ENCODE measurements around the gene DPYSL5. TPM values are rescaled to one million over a fixed set of nuclear protein-coding genes. Genes with fewer than 3 reads are reported as not detected.
"Not testable (repeated sequence)": the region's sequence is repeated elsewhere in the genome, so short reads cannot be mapped to it uniquely, and the experiment has no call there.

Gene DPYSL5
- total RNA-seq, result 100 to 1,000 TPM in 2 of 8 experiments, 10 to 100 TPM in 3, under 1 TPM in 3; 0.09 to 255 (median 90.7) TPM

DNA sequence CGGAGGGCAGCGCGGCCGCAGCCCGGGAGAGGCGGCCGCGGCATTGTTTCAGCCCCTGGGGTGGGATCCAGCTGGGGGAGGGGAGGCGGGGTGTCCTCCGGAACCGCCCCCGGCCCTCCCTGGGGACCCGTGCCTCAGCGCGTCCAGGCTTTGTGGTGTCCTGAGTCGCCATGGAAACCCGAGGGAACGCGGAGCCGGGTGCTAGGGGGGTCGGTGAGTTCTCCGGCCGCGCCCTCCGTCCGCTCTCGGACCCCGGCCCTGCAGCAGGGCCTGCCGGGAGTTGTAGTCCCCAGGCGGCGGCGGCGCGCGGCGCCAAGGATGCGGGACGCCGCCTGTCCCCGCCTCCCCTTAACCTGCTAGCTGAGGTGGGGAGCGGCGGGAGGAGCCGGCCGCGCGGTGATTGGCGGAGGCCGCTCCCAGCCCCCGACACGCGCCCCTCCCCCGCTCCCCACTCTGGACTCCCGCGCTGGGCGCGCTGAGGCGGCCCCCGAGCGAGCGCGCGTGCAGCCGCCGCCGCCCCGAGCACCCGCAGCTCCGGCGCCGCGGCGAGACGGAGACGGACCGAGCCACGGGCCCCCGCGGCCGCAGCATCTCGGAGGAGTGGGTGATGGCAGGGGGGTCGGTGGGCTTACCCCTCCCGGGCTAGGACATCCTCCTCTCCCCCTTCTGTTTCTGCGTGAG, at the start of gene DPYSL5:
Gene DPYSL5 (plus strand): TSS at position 478 of the 681 bp plus-strand sequence. CDS start 50,368 bp downstream, outside the sequence.
- H3K4me3 ChIP-seq, result peak within 1 kb of the TSS; percentile 62 to 92 (median 78)
- peak within 1 kb of the TSS; percentile 71 to 79 for H3K27ac ChIP-seq
- in situ Hi-C loops (cut with MboI; ENCODE audit: low pct_unique_long_range_greater_than_20kb in 2 of 9, low sequenced_read_pairs in 9 of 9, unreplicated experiment in 9 of 9), result loop anchor here in 8 of 9 experiments (10.0 to 25.0 kb wide), 5 partner anchors 87 to 190 kb away; partner anchors contain the start of gene TMEM214 (in 1 of the 8)
- WGBS, 10 experiments, result no CpG with 5 or more reads among the region's 83 CpGs
- ATAC-seq (replicated peaks in 6 of 8), result peak in 6 of 8 experiments; percentile 56 to 81 (median 78)
- H3K4me1 ChIP-seq (replicated peaks in 1 of 2), result peaks cover 18 to 21% of the 10 kb centered on the region in 2 donors

DNA sequence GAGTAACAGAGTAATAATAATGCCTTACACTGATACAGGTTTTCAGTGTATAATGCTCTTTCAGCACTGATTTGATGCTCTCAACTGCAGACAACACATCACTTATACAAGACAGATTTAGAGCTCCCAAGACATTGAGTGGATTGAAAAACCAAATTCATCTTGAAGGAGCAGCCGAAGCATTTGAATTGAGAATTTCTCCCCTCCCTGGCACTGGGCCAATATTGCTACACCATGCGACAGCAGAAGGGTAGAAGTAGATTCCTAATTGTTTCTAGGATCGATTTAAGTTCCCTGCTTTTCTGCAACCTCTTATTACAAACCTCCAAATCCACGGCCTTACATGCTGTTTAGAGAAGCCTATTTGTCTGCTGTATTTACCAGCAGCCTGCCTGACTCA, 46.6 kb upstream of the DPYSL5 start:
- in situ Hi-C loops (cut with MboI; ENCODE audit: low pct_unique_long_range_greater_than_20kb in 2 of 9, low sequenced_read_pairs in 9 of 9, unreplicated experiment in 9 of 9), result no loop called here
- ATAC-seq (replicated peaks in 6 of 8), result peak in 3 of 8 experiments; percentile 15 to 42 (median 24)
- WGBS, 10 experiments, result 51 to 100% (median 88%) methylated on average over 1 to 3 of the region's 4 CpGs; no CpG with 5 or more reads in 3 of the 10 experiments
- Histone ChIP-seq H3K4me1 (replicated peaks in 1 of 2) (no peaks in the 10 kb centered on the region), H3K4me3 (no peak overlapping the region), H3K27ac (no peak overlapping the region)

GRCh38 chr2:26801796-26802195, 46.1 kb upstream of the DPYSL5 start:
- H3K4me1 ChIP-seq (replicated peaks in 1 of 2), result no peaks in the 10 kb centered on the region
- H3K4me3 ChIP-seq, result no peak overlapping the region
- H3K27ac ChIP-seq, result no peak overlapping the region
- peak in 3 of 8 experiments; percentile 9 to 16 (median 10) for ATAC-seq (replicated peaks in 6 of 8)
- 88 to 100% (median 100%) methylated on average over 1 to 3 of the region's 7 CpGs; no CpG with 5 or more reads in 4 of the 10 experiments for WGBS, 10 experiments
- in situ Hi-C loops (cut with MboI; ENCODE audit: low pct_unique_long_range_greater_than_20kb in 2 of 9, low sequenced_read_pairs in 9 of 9, unreplicated experiment in 9 of 9), result no loop called here

GRCh38 chr2:26805241-26805676, 42.7 kb upstream of the DPYSL5 start:
- in situ Hi-C loops (cut with MboI; ENCODE audit: low pct_unique_long_range_greater_than_20kb in 2 of 9, low sequenced_read_pairs in 9 of 9, unreplicated experiment in 9 of 9), result no loop called here
- H3K4me1 ChIP-seq (replicated peaks in 1 of 2), result peaks cover 8 to 9% of the 10 kb centered on the region in 2 donors
- no peak overlapping the region for H3K4me3 ChIP-seq
- 20 to 100% (median 82%) methylated on average over 1 to 5 of the region's 5 CpGs; no CpG with 5 or more reads in 3 of the 10 experiments for WGBS, 10 experiments
- ATAC-seq (replicated peaks in 6 of 8), result no peak
- H3K27ac ChIP-seq, result no peak overlapping the region

DNA sequence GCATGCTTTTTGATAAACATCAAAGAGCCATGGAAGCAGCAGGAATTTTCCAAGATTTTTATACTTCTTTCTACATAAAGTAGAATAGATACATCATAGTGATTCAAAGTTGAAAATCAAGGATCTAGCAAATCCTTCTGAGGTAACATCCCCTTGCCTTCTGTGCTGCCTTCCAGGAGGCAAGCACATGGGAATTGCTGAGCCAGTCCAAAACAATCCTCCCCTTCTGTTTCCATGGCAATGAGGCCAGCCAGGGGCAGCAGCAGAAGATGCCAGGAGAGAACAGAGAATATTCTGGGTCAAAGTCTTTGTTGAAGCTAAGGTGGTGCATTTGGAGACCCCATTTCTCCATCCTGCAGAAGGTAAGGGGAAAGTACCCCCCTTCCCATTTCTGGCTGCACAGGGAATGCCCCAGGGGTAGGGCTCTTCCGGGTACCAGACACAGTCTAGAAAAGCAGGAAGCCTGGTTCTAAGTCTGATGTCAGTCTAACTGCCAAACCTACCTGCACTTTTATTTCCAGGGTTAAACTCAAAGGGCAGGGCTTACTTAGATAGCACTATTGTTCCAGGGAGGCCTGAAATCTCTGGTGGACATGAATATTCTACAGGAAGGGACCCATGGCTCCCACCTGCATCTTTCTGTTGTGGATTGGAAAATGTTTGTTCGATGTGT, 40.0 kb upstream of the DPYSL5 start:
- no peak overlapping the region for H3K27ac ChIP-seq
- 40 to 100% (median 80%) methylated on average over 1 to 2 of the region's 2 CpGs; no CpG with 5 or more reads in 3 of the 10 experiments for WGBS, 10 experiments
- peaks cover 17% of the 10 kb centered on the region in 2 donors for H3K4me1 ChIP-seq (replicated peaks in 1 of 2)
- in situ Hi-C loops (cut with MboI; ENCODE audit: low pct_unique_long_range_greater_than_20kb in 2 of 9, low sequenced_read_pairs in 9 of 9, unreplicated experiment in 9 of 9), result no loop called here
- H3K4me3 ChIP-seq, result no peak overlapping the region
- ATAC-seq (replicated peaks in 6 of 8), result peak; percentile 62 to 86 (median 72)

GRCh38 chr2:26809211-26809610, 38.7 kb upstream of the DPYSL5 start:
- 0 to 100% (median 89%) methylated on average over 1 to 3 of the region's 3 CpGs; no CpG with 5 or more reads in 4 of the 10 experiments for WGBS, 10 experiments
- Histone ChIP-seq H3K4me3 (no peak overlapping the region), H3K27ac (no peak overlapping the region), H3K4me1 (replicated peaks in 1 of 2) (peaks cover 17% of the 10 kb centered on the region in 2 donors)
- ATAC-seq (replicated peaks in 6 of 8), result no peak
- in situ Hi-C loops (cut with MboI; ENCODE audit: low pct_unique_long_range_greater_than_20kb in 2 of 9, low sequenced_read_pairs in 9 of 9, unreplicated experiment in 9 of 9), result no loop called here

- WGBS, 10 experiments, result 17 to 85% (median 67%) methylated on average over 1 to 6 of the region's 6 CpGs; no CpG with 5 or more reads in 1 of the 10 experiments
- Histone ChIP-seq H3K27ac (no peak overlapping the region), H3K4me1 (replicated peaks in 1 of 2) (peaks cover 17% of the 10 kb centered on the region in 2 donors), H3K4me3 (no peak overlapping the region)
- in situ Hi-C loops (cut with MboI; ENCODE audit: low pct_unique_long_range_greater_than_20kb in 2 of 9, low sequenced_read_pairs in 9 of 9, unreplicated experiment in 9 of 9), result no loop called here
- ATAC-seq (replicated peaks in 6 of 8), result no peak
Observed at GRCh38 chr2:26809876-26810577, 37.9 kb upstream of the DPYSL5 start.

GRCh38 chr2:26811261-26811660, 36.7 kb upstream of the DPYSL5 start:
- H3K27ac ChIP-seq, result no peak overlapping the region
- no peak for ATAC-seq (replicated peaks in 6 of 8)
- H3K4me3 ChIP-seq, result no peak overlapping the region
- WGBS, 10 experiments, result 7 to 80% (median 28%) methylated on average over 1 to 5 of the region's 8 CpGs; no CpG with 5 or more reads in 3 of the 10 experiments
- peaks cover 17% of the 10 kb centered on the region in 2 donors for H3K4me1 ChIP-seq (replicated peaks in 1 of 2)
- in situ Hi-C loops (cut with MboI; ENCODE audit: low pct_unique_long_range_greater_than_20kb in 2 of 9, low sequenced_read_pairs in 9 of 9, unreplicated experiment in 9 of 9), result no loop called here

DNA sequence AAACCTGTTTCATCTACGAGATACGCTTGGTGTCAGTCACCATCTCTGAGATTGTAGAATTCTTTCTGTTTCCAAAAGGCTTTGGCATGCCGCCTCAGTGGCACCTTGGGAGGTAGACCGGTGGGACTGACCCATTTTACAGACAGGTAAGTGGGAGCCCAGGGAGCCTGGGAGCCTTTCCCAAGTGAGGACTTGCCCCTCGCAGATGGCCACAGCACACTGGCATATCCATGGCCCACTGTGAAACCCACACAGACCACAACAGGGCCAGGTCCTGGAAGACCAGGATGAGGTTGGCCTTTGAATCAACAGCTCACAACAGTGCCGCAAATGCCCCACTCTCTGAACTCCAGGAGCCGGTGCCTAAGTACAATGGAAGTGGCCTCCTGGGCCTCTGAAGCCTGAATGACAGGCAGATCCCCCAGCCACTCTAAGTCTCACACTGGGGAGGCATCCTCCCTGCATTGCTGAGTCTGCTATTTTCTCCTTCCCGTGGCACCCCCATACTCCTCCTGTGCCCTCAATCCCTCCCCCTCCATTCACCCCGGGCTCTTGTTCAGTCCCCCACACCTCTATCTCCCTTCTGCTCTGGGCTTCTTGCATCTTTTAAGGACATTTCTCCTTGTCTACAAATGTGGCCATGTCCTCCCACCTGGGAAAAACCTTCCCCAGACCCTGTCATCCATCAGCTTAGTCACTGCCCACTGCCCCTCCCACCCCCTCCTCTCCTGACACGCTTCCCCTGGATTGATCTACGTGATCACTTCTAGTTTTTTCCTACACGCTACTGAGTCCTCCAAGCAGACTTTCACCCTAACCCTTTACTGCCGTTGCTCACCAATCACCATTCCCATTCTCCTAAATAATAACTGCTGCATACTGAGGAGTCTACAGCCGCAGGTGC, 35.9 kb upstream of the DPYSL5 start:
- Histone ChIP-seq H3K4me1 (replicated peaks in 1 of 2) (peaks cover 17% of the 10 kb centered on the region in 2 donors), H3K4me3 (no peak overlapping the region), H3K27ac (peak overlapping the region in 1 of 2 donors; percentile 72)
- in situ Hi-C loops (cut with MboI; ENCODE audit: low pct_unique_long_range_greater_than_20kb in 2 of 9, low sequenced_read_pairs in 9 of 9, unreplicated experiment in 9 of 9), result no loop called here
- peak in 5 of 8 experiments; percentile 45 to 81 (median 76) for ATAC-seq (replicated peaks in 6 of 8)
- WGBS, 10 experiments, result 32 to 100% (median 71%) methylated on average over 1 to 10 of the region's 14 CpGs; no CpG with 5 or more reads in 3 of the 10 experiments

GRCh38 chr2:26812731-26813130, 35.2 kb upstream of the DPYSL5 start:
- no peak overlapping the region for H3K4me3 ChIP-seq
- no peak overlapping the region for H3K27ac ChIP-seq
- in situ Hi-C loops (cut with MboI; ENCODE audit: low pct_unique_long_range_greater_than_20kb in 2 of 9, low sequenced_read_pairs in 9 of 9, unreplicated experiment in 9 of 9), result no loop called here
- no peak for ATAC-seq (replicated peaks in 6 of 8)
- peaks cover 15% of the 10 kb centered on the region in 2 donors for H3K4me1 ChIP-seq (replicated peaks in 1 of 2)
- 33 to 100% (median 70%) methylated on average over 2 to 3 of the region's 3 CpGs; no CpG with 5 or more reads in 5 of the 10 experiments for WGBS, 10 experiments

GRCh38 chr2:26814072-26814765, 33.7 kb upstream of the DPYSL5 start:
- WGBS, 10 experiments, result 71 to 100% (median 95%) methylated on average over 5 to 12 of the region's 52 CpGs; no CpG with 5 or more reads in 6 of the 10 experiments
- H3K4me3 ChIP-seq; H3K4me1 ChIP-seq (replicated peaks in 1 of 2); ATAC-seq (replicated peaks in 6 of 8); H3K27ac ChIP-seq; in situ Hi-C loops (cut with MboI; ENCODE audit: low pct_unique_long_range_greater_than_20kb in 2 of 9, low sequenced_read_pairs in 9 of 9, unreplicated experiment in 9 of 9): not testable (repeated sequence)
